Lung (tissue), 12 donors: ENCODE data around the gene MAN1B1. TPM values are rescaled to one million over a fixed set of nuclear protein-coding genes. Genes with fewer than 3 reads are reported as not detected.

Source experiments
- ATAC-seq: fragments of 200-7000 bp; cut with Tn5 transposase; one replicate; pipeline ENCODE4 v1.9.1; 2020; ENCODE audit warnings: moderate number of reproducible peaks; ENCODE audit not compliant: insufficient read depth, low FRiP score
- DNase-seq, 3 donors: peaks; one replicate each; pipeline ENCODE4 v3.0.0-alpha.2; 2013 to 2017
- H3K27ac ChIP-seq, 2 donors: one replicate each; pipeline ENCODE4 v1.5.1; 2013; ENCODE audit warnings: mild to moderate bottlenecking in 2 of 2, moderate library complexity in 2 of 2, control low read depth in 1 of 2, inconsistent platforms in 1 of 2, low read depth in 1 of 2, low read length in 1 of 2
- H3K27me3 ChIP-seq, 3 donors: one replicate each; pipeline ENCODE4 v1.5.1; 2013; ENCODE audit warnings: low read length in 2 of 3; ENCODE audit not compliant: control insufficient read depth in 3 of 3, insufficient read depth in 3 of 3
- H3K36me3 ChIP-seq, 4 donors: one replicate each; pipeline ENCODE4 v1.5.1; 2013; ENCODE audit warnings: low read length in 4 of 4, mild to moderate bottlenecking in 1 of 4, moderate library complexity in 1 of 4; ENCODE audit not compliant: control insufficient read depth in 4 of 4, insufficient read depth in 4 of 4
- H3K4me1 ChIP-seq, 5 donors: one replicate each; pipeline ENCODE4 v1.5.1; 2013; ENCODE audit warnings: low read length in 5 of 5, mild to moderate bottlenecking in 2 of 5, moderate library complexity in 1 of 5; ENCODE audit not compliant: control insufficient read depth in 5 of 5, insufficient read depth in 5 of 5
- H3K4me3 ChIP-seq: one replicate; pipeline ENCODE4 v1.5.1; 2013; ENCODE audit warnings: mild to moderate bottlenecking, control low read depth, moderate library complexity
- H3K9ac ChIP-seq, 2 donors: one replicate each; pipeline ENCODE4 v1.5.1; 2013; ENCODE audit warnings: low read length in 2 of 2, control low read depth in 1 of 2; ENCODE audit not compliant: insufficient read depth in 1 of 2
- H3K9me3 ChIP-seq, 4 donors: one replicate each; pipeline ENCODE4 v1.5.1; 2013; ENCODE audit warnings: low read length in 3 of 4, mild to moderate bottlenecking in 1 of 4, moderate library complexity in 1 of 4; ENCODE audit not compliant: control insufficient read depth in 4 of 4, insufficient read depth in 3 of 4
- WGBS, 2 donors: extraction: QIAGEN DNeasy Blood & Tissue Kit; methylation state at CpG; one replicate each; pipeline ENCODE4 v1.1.7; 2013; 5-methylcytosine and 5-hydroxymethylcytosine counted together
- polyA plus RNA-seq, 2 donors: library from polyadenylated mRNA; stranded (reverse); fragments of 200-250 nt; gene quantifications; one replicate each; pipeline ENCODE4 v1.2.1, GENCODE V29; 2013
- total RNA-seq, 2 donors: library from RNA; depleted of rRNA in 1 of 2; stranded (reverse); fragments of >200 nt in 1 of 2; gene quantifications; one replicate each; pipeline ENCODE4 v1.2.1, GENCODE V29; 2014 to 2021
- TF ChIP-seq, protein P1 (sequence below): IDR thresholded peaks from 2 replicates; pipeline ENCODE4 v1.5.1; 2012; ENCODE audit warnings: mild to moderate bottlenecking; ENCODE audit errors: control extremely low read depth, extremely low read depth
- donor health status: control.
- donor health status: control.
- donor health status: Bipolar disorder and iron deficiency.
- donor health status: healthy.
- donor health status: DM: yes; HTN: yes; CAD: no.

Gene MAN1B1
- total and polyA plus RNA-seq, 4 donors: 40.3 to 70.9 (median 56.8) TPM

DNA sequence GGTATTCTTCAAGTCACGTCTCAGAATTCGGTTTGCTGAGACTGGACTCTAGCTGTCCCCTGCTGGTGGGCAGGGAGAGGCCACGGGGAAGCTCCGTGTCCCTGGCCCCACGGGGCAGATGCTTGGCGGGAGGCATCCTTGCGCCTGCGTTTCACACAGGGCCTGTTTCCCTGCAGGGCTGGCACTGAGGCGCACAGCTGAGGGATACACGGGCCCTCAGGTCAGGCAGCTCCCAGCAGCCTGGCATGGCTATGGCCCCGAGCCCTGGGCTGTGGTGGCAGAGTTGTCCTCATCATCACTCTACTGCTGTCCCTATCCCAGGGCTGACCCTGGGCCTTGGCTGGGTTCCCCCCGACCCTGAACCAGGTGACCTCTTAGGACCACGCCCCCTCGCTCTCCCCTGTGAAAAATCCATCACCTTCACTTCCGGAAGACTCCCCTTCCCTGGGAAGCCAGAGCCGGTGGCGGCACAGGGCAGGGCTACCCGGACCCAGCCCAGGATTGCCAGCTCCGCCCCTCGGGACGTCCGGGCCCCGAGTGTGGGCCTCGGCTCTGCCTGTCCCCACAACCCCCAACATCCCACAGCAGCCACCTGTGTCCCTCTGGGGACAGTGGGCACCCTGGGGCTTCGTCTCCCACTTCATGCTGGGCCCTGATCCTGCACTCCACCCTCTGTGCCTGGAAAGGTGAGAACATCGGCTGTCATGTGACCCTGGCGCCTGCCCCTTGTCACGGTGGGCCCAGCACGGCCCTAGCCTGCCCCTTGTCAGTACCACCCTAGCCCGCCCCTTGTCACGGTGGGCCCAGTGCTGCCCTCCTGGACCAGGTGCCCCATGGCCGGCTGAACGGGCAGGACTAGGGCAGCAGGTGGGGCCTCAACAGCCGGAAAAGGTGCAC is 22.7 kb downstream of the MAN1B1 start:
- Histone ChIP-seq H3K27me3 (peaks cover 0 to 4% (median 2%) of the 10 kb centered on the region in 3 donors), H3K36me3 (peaks cover under 1 to 81% (median 8%) of the 10 kb centered on the region in 4 donors), H3K4me3 (no peak overlapping the region), H3K9ac (no peak overlapping the region), H3K4me1 (peaks cover 0 to 4% (median 0%) of the 10 kb centered on the region in 5 donors), H3K27ac (no peak overlapping the region), H3K9me3 (no peaks in the 10 kb centered on the region)
- no peak for DNase-seq
- no peak for ATAC-seq
- WGBS, 2 donors: 84 to 89% methylated on average over 34 of the region's 34 CpGs
- TF ChIP-seq, protein P1, sequence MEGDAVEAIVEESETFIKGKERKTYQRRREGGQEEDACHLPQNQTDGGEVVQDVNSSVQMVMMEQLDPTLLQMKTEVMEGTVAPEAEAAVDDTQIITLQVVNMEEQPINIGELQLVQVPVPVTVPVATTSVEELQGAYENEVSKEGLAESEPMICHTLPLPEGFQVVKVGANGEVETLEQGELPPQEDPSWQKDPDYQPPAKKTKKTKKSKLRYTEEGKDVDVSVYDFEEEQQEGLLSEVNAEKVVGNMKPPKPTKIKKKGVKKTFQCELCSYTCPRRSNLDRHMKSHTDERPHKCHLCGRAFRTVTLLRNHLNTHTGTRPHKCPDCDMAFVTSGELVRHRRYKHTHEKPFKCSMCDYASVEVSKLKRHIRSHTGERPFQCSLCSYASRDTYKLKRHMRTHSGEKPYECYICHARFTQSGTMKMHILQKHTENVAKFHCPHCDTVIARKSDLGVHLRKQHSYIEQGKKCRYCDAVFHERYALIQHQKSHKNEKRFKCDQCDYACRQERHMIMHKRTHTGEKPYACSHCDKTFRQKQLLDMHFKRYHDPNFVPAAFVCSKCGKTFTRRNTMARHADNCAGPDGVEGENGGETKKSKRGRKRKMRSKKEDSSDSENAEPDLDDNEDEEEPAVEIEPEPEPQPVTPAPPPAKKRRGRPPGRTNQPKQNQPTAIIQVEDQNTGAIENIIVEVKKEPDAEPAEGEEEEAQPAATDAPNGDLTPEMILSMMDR: no peak

DNA sequence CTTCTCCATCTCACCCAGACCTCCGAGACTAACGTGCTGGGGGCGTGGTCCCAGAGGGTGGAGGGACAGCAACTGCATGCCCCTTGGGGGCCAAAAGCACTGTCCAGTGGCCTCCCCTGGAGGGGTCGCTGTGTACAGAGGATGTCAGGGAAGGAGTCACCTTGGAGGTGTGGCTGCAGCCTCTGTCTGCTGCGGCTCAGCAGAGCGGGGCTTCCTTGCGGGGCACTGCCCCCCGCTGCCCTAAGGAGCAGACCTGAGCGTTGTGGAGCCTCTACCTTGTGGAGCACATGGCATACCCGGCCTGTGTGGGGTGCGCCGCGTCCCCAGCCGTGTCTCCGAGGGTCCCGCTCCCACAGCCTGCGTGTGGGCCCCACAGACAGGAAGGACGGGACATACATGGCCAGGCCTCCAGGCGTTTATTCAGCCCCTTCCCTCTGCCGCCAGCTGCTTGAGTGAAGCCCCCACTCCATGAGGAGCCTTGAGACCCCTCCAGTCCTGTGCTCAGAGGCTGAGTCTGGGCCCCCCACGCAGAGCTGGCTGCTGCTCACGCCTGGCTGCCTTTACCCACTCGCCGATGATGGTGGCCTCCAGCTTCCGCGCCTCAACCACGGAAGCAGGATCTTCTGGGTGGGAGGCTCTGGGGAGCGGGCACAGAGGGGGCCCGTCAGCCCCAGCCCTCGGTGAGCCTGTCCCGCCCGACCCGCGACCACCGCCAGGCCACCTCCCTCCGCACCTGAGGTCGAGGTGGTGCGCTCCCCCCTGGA is 23.5 kb downstream of the MAN1B1 start:
- peaks cover 0 to 74% (median 8%) of the 10 kb centered on the region in 4 donors for H3K36me3 ChIP-seq
- no peak overlapping the region for H3K9ac ChIP-seq
- TF ChIP-seq, protein P1: no peak
- H3K9me3 ChIP-seq: no peaks in the 10 kb centered on the region
- peaks cover 0 to 11% (median 0%) of the 10 kb centered on the region in 5 donors for H3K4me1 ChIP-seq
- H3K4me3 ChIP-seq: no peak overlapping the region
- peaks cover 0 to 8% (median 3%) of the 10 kb centered on the region in 3 donors for H3K27me3 ChIP-seq
- DNase-seq (no peak), ATAC-seq (no peak)
- no peak overlapping the region for H3K27ac ChIP-seq
- 91 to 93% methylated on average over 38 of the region's 38 CpGs for WGBS, 2 donors

DNA sequence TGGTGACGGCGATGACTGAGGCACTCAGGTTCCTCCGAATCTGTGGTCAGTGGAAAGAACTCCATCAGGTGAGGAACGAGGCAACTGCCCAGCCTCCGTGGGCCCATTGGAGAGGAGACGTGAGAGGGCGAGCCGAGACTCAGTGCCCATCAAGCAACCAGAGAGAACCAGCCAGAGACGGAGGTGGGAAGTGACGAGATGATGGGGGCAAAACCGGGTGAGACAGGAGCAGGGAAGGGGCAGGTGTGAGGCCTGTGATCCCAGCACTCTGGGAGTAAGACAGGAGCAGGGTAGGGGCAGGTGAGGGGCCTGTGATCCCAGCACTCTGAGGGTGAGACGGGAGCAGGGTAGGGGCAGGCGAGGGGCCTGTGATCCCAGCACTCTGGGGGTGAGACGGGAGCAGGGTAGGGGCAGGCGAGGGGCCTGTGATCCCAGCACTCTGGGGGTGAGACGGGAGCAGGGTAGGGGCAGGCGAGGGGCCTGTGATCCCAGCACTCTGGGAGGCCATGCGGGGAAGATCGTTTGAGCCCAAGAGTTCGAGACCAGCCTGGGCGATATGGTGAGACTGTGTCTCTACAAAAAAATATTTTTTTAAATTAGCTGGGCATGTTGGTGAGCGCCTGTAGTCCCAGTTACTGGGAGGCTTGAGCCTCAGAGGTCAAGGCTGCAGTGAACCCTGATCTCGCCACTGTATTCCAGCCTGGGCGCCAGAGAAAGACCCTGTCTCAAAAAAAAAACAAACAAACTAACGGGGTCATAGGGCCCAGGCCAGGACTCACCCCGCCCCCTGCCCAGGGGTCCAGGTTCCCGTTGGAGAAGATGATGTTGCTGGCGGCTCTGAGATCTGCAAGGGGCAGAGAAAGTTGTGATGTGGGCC is 24.4 kb downstream of the MAN1B1 start:
- Histone ChIP-seq H3K27ac (no peak overlapping the region), H3K36me3 (peaks cover 0 to 65% (median 6%) of the 10 kb centered on the region in 4 donors), H3K9me3 (no peaks in the 10 kb centered on the region), H3K9ac (no peak overlapping the region), H3K4me3 (no peak overlapping the region), H3K27me3 (peaks cover 0 to 10% (median 6%) of the 10 kb centered on the region in 3 donors), H3K4me1 (peaks cover 0 to 11% (median 0%) of the 10 kb centered on the region in 5 donors)
- DNase-seq (no peak), ATAC-seq (no peak)
- 89 to 94% methylated on average over 28 of the region's 28 CpGs for WGBS, 2 donors
- TF ChIP-seq, protein P1: no peak
